HFFc6 (cell line): Measurements from ENCODE around the gene MFAP4. TPM values are rescaled to one million over a fixed set of nuclear protein-coding genes. Genes with fewer than 3 reads are reported as not detected.

Source experiments
- DNase-seq: peaks from one replicate; pipeline ENCODE4 v3.0.0-alpha.2; 2018
- H3K27ac Mint-ChIP-seq: 2 replicates; pipeline ENCODE4 v1.8.0; 2020; ENCODE audit warnings: mild to moderate bottlenecking, mixed read lengths
- H3K27me3 Mint-ChIP-seq: 2 replicates; pipeline ENCODE4 v1.8.0; 2021; ENCODE audit warnings: mild to moderate bottlenecking, moderate library complexity, mixed read lengths; ENCODE audit not compliant: insufficient read depth
- H3K36me3 Mint-ChIP-seq: 2 replicates; pipeline ENCODE4 v1.8.0; 2021; ENCODE audit warnings: low read depth, mixed read lengths
- H3K4me1 Mint-ChIP-seq: 2 replicates; pipeline ENCODE4 v1.8.0; 2020; ENCODE audit warnings: low read depth, mixed read lengths
- H3K4me3 Mint-ChIP-seq: 2 replicates; pipeline ENCODE4 v1.8.0; 2020; ENCODE audit warnings: mild to moderate bottlenecking, moderate library complexity, mixed read lengths
- H3K9me3 Mint-ChIP-seq: 2 replicates; pipeline ENCODE4 v1.8.0; 2020; ENCODE audit warnings: mild to moderate bottlenecking, mixed read lengths
- total RNA-seq, 6 experiments: library from RNA; stranded (reverse); fragmentation: NEBNext Ultra II Directional; extraction: Animal tissue kit (Norgen Biotek cat#: 25700); gene quantifications; 2 replicates in 1 of 6; 3 replicates in 5 of 6; pipeline ENCODE4 v1.2.3, GENCODE V29; 2021
- TF ChIP-seq, protein P1 (sequence below): fragments of 200-600 bp; sonication (generic); IDR thresholded peaks from 2 replicates; pipeline ENCODE4 v1.5.0; 2021; ENCODE audit warnings: antibody characterized with exemption, mild to moderate bottlenecking

MFAP4 gene
- total RNA-seq, 6 experiments from 2014 or later = 17.7 to 46.5 (median 22.0) TPM

DNA sequence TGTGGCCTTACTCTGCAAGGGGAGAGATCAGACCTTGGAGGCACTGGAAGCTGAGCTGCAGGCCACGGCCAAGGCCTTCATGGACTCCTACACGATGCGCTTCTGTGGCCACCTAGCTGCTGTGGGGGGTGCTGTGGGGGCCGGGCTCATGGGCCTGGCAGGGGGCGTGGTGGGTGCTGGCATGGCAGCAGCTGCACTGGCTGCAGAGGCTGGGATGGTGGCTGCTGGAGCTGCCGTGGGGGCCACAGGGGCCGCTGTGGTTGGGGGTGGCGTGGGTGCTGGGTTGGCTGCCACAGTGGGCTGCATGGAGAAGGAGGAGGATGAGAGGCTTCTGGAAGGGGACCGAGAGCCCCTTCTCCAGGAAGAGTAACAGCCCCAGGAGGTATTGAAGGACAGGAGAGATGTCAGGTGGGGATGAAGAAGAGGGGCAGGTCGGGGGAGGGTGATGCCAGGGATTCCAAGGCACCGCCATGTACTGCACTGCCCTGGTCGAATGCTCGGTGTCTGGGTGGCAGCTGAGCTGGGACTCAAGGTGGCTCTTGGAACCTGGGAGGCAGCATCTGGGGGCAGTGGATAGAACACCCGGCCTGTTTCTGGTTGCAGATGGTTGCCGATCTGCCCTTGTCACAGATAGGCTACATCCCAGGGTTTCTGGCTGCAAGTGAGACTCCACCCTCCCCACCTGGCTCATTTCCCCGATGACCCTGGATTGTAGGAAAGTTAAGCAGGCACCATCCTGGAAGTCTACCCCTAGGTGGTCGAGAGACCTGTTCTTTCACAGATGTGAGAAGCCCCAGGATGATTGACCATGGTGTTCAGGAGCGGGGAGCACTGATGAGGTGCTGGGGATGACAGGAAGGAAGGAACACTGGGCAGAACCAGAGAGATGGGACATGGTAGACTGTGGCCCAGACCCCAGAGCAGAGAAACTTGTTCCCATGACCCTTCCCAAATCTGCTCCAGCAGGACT lies 29.1 kb upstream of the MFAP4 start:
- Mint-ChIP-seq H3K4me3 (no peak overlapping the region), H3K36me3 (no peaks in the 10 kb centered on the region), H3K9me3 (no peaks in the 10 kb centered on the region), H3K27ac (no peak overlapping the region), H3K4me1 (peaks cover 27% of the 10 kb centered on the region), H3K27me3 (no peaks in the 10 kb centered on the region; the same call in 1 of the 2 replicates)
- TF ChIP-seq, protein P1, sequence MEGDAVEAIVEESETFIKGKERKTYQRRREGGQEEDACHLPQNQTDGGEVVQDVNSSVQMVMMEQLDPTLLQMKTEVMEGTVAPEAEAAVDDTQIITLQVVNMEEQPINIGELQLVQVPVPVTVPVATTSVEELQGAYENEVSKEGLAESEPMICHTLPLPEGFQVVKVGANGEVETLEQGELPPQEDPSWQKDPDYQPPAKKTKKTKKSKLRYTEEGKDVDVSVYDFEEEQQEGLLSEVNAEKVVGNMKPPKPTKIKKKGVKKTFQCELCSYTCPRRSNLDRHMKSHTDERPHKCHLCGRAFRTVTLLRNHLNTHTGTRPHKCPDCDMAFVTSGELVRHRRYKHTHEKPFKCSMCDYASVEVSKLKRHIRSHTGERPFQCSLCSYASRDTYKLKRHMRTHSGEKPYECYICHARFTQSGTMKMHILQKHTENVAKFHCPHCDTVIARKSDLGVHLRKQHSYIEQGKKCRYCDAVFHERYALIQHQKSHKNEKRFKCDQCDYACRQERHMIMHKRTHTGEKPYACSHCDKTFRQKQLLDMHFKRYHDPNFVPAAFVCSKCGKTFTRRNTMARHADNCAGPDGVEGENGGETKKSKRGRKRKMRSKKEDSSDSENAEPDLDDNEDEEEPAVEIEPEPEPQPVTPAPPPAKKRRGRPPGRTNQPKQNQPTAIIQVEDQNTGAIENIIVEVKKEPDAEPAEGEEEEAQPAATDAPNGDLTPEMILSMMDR = no peak
- no peak for DNase-seq

DNA sequence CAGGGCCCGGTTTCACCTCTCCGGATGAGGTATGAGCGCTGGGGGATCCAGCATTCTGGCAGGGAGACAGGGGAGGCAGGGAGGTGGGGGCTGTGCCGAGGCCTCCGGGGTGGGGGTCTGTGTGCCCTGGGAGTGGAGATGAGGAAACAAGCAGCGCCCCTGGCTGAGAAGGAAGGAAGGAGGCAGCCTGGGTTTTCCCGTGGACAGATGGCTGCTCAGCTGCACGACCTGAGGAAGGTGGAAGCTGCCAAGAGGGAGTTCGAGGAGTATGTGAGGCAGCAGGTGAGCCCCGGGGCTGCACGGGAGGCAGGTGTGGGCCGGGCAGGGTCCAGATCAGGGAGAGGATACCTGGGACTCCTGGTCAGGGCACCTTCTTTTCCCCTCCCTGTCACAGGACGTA lies 28.3 kb upstream of the MFAP4 start:
- TF ChIP-seq, protein P1 = no peak
- Mint-ChIP-seq H3K27ac (no peak overlapping the region), H3K9me3 (no peaks in the 10 kb centered on the region), H3K36me3 (no peaks in the 10 kb centered on the region), H3K4me1 (peaks cover 35% of the 10 kb centered on the region), H3K4me3 (no peak overlapping the region), H3K27me3 (no peaks in the 10 kb centered on the region; the same call in 1 of the 2 replicates)
- no peak for DNase-seq

DNA sequence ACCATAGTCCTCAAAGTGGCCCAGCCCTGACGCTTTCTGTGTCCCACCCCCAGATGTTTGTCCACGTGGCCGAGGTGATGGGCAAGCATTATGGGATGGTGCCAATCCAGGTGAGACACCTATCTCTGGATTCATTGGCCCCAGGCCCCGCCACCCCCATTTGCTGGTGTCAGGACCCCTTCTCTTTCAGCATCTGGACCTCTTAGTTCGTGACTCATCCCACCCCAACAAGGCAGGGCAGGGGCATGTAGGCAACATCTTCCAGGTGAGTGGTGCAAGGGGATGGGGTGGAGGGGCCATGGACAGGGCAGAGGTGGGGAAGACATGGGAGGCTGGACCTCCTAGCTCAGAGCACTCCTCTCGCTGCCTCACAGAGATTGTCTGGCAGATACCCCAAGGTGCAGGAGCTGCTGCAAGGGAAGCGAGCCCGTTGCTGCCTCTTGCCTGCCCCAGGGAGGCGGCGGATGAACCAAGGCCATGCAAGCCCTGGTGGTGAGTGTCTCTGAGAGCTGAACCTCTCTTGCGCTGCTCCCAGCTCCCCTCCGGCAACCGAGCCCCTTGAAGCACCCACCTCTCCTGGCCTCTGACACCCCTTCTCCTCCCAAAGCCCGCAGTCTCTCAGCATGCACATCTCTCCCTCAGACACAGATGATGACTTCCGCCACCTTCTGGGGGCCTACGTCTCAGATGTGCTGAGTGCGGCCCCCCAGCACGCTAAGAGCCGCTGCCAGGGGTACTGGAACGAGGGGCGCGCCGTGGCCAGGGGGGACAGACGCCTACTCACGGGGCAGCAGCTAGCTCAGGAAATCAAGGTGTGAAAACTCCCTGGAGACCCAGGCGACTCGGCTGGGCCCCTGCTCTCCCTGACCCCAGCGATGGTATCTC lies 27.6 kb upstream of the MFAP4 start:
- H3K4me3 Mint-ChIP-seq = no peak overlapping the region
- no peaks in the 10 kb centered on the region; the same call in 1 of the 2 replicates for H3K27me3 Mint-ChIP-seq
- no peaks in the 10 kb centered on the region for H3K9me3 Mint-ChIP-seq
- TF ChIP-seq, protein P1 = no peak
- H3K4me1 Mint-ChIP-seq = peaks cover 42% of the 10 kb centered on the region
- H3K36me3 Mint-ChIP-seq = no peaks in the 10 kb centered on the region
- H3K27ac Mint-ChIP-seq = no peak overlapping the region
- DNase-seq = no peak

DNA sequence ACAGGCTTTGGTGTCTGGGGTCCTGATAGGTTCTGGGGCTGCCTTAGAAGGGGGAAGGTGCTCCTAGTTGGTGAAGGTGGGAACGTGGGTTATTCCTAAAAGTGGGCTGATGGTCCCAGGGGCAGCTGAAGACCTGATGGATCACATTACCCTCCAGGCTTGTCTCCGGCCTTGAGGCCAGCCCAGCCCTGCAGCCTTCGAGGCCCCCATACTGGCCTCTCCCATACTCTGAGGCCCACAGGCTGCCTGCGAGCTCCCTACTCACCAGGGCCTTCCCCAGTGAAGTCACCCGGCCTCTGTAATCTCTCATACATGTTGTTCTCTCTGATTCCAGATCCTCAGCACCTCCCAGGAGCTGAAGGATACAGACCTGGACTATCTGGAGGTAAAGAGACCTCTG lies 26.8 kb upstream of the MFAP4 start:
- H3K4me1 Mint-ChIP-seq = peaks cover 42% of the 10 kb centered on the region
- TF ChIP-seq, protein P1 = no peak
- H3K36me3 Mint-ChIP-seq = no peaks in the 10 kb centered on the region
- no peak overlapping the region for H3K27ac Mint-ChIP-seq
- no peak for DNase-seq
- H3K9me3 Mint-ChIP-seq = no peaks in the 10 kb centered on the region
- H3K27me3 Mint-ChIP-seq = no peaks in the 10 kb centered on the region; the same call in 1 of the 2 replicates
- no peak overlapping the region for H3K4me3 Mint-ChIP-seq

DNA sequence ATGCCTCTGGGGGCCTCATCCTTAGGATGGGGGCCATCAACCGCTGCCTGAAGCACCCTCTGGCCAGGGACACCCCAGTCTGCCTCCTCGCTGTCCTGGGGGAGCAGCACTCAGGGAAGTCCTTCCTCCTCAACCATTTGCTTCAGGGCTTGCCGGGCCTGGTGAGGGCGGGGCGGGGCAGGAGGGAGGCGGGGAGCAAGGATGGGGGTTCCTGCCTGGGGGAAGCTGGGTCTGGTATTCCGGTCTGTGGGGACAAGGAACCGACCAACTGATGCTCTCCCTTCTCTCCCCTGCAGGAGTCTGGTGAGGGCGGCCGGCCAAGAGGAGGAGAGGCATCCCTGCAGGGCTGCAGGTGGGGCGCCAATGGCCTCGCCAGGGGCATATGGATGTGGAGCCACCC lies 26.0 kb upstream of the MFAP4 start:
- Mint-ChIP-seq H3K9me3 (no peaks in the 10 kb centered on the region), H3K27me3 (no peaks in the 10 kb centered on the region; the same call in 1 of the 2 replicates), H3K4me1 (peaks cover 34% of the 10 kb centered on the region), H3K36me3 (no peaks in the 10 kb centered on the region), H3K27ac (no peak overlapping the region), H3K4me3 (no peak overlapping the region)
- no peak for DNase-seq
- TF ChIP-seq, protein P1 = no peak
